H1 (cell line): Measurements from ENCODE around the gene SPRR2F. TPM values are rescaled to one million over a fixed set of nuclear protein-coding genes. Genes with fewer than 3 reads are reported as not detected.

Source experiments
- CTCF ChIA-PET: fragments of 300-600 bp; sonication (Branson Sonifier 250); formaldehyde crosslinking; loops from one replicate; lab custom pipeline; 2021; ENCODE audit not compliant: partially characterized antibody; lab: Charles Lee
- POLR2A ChIA-PET: fragments of 300-600 bp; sonication (Branson Sonifier 250); formaldehyde crosslinking; loops from one replicate; lab custom pipeline; 2021; ENCODE audit warnings: inconsistent platforms; ENCODE audit not compliant: partially characterized antibody; lab: Charles Lee
- DNase-seq, 2 experiments: peaks; one replicate each; pipeline versions ENCODE4 v3.0.0 to v3.0.0-alpha.2; 2010 to 2022; ENCODE audit warnings: low spot score in 2 of 2, low read depth in 1 of 2, mixed read lengths in 1 of 2
- FAIRE-seq: peaks from 2 replicates; lab custom pipeline; 2011; peaks lifted over from hg19 to GRCh38; lab: Jason Lieb, UNC
- H2AFZ ChIP-seq: 2 replicates; pipeline ENCODE4 v1.8.1; 2012; ENCODE audit warnings: low read length, inconsistent platforms
- H2AK5ac ChIP-seq: 2 replicates; pipeline ENCODE4 v1.6.1; 2013; ENCODE audit warnings: low read depth, low read length
- H2BK120ac ChIP-seq: replicated peaks from 2 replicates; pipeline ENCODE3; 2013; ENCODE audit warnings: low read depth, low read length, inconsistent platforms
- H2BK12ac ChIP-seq: 2 replicates; pipeline ENCODE4 v1.6.1; 2013; ENCODE audit warnings: low read depth, low read length
- H2BK15ac ChIP-seq: 2 replicates; pipeline ENCODE4 v1.6.1; 2013; ENCODE audit warnings: low read length
- H2BK20ac ChIP-seq: 2 replicates; pipeline ENCODE4 v1.6.1; 2013; ENCODE audit warnings: low read length
- H2BK5ac ChIP-seq: 2 replicates; pipeline ENCODE4 v1.6.1; 2013; ENCODE audit warnings: low read depth, low read length
- H3K14ac ChIP-seq: 2 replicates; pipeline ENCODE4 v1.6.1; 2013; ENCODE audit warnings: inconsistent platforms; ENCODE audit not compliant: insufficient read length
- H3K18ac ChIP-seq: 2 replicates; pipeline ENCODE4 v1.6.1; 2013; ENCODE audit warnings: low read length; ENCODE audit errors: extremely low read depth
- H3K23ac ChIP-seq: 2 replicates; pipeline ENCODE4 v1.6.1; 2013; ENCODE audit warnings: inconsistent platforms; ENCODE audit not compliant: insufficient read length
- H3K23me2 ChIP-seq: 2 replicates; pipeline ENCODE4 v1.6.1; 2013; ENCODE audit warnings: low read depth, low read length
- H3K27ac ChIP-seq: 2 replicates; pipeline ENCODE4 v1.6.1; 2011; ENCODE audit warnings: low read depth, low read length, inconsistent platforms
- H3K27me3 ChIP-seq, 4 experiments: replicated peaks in 1 of 4; 1 replicate in 1 of 4; 2 replicates in 3 of 4; pipeline versions ENCODE4 v1.6.1 to v1.8.1; 2011 to 2013; ENCODE audit warnings: low read length in 3 of 4, mild to moderate bottlenecking in 3 of 4, inconsistent platforms in 2 of 4, mixed read lengths in 2 of 4, moderate library complexity in 1 of 4; ENCODE audit not compliant: control insufficient read depth in 3 of 4, insufficient read depth in 3 of 4; ENCODE audit errors: extremely low read depth in 1 of 4
- H3K36me3 ChIP-seq, 4 experiments: 2 replicates each; pipeline versions ENCODE4 v1.6.1 to v1.8.1; 2011 to 2013; ENCODE audit warnings: mild to moderate bottlenecking in 4 of 4, low read length in 3 of 4, moderate library complexity in 2 of 4, control low read depth in 1 of 4, inconsistent platforms in 1 of 4; ENCODE audit not compliant: insufficient read depth in 4 of 4, control insufficient read depth in 2 of 4
- H3K4ac ChIP-seq: replicated peaks from 2 replicates; pipeline ENCODE3; 2013; ENCODE audit warnings: low read length, low read depth, mixed read lengths, inconsistent platforms; ENCODE audit not compliant: insufficient read length
- H3K4me1 ChIP-seq, 4 experiments: replicated peaks in 1 of 4; 1 replicate in 1 of 4; 2 replicates in 3 of 4; pipeline versions ENCODE4 v1.6.1 to v1.8.1; 2011 to 2013; ENCODE audit warnings: low read length in 3 of 4, inconsistent platforms in 2 of 4, mixed read lengths in 1 of 4; ENCODE audit not compliant: insufficient read depth in 4 of 4, control insufficient read depth in 3 of 4
- H3K4me2 ChIP-seq, 2 experiments: 2 replicates each; pipeline versions ENCODE4 v1.6.1 to v1.8.1; 2011 to 2013; ENCODE audit warnings: low read depth in 2 of 2, low read length in 2 of 2, control low read depth in 1 of 2, inconsistent platforms in 1 of 2, mild to moderate bottlenecking in 1 of 2; ENCODE audit not compliant: insufficient read depth in 1 of 2
- H3K4me3 ChIP-seq, 4 experiments: fragments of 200-600, 300-600 bp in 1 of 4; sonication (generic), shearing (Covaris generic), sonication (Bioruptor Twin) in 1 of 4; 2 replicates each; pipeline versions ENCODE4 v1.5.1 to v1.8.1; 2011 to 2016; ENCODE audit warnings: low read length in 4 of 4, low read depth in 3 of 4, control low read depth in 2 of 4, inconsistent platforms in 2 of 4, mild to moderate bottlenecking in 2 of 4, mixed read lengths in 1 of 4, moderate library complexity in 1 of 4; ENCODE audit not compliant: insufficient read depth in 2 of 4; ENCODE audit errors: extremely low read depth in 1 of 4
- H3K56ac ChIP-seq: replicated peaks from 2 replicates; pipeline ENCODE3; 2013; ENCODE audit warnings: low read depth, mild to moderate bottlenecking, mixed read lengths, low read length, inconsistent platforms; ENCODE audit not compliant: insufficient read length
- H3K79me1 ChIP-seq: 2 replicates; pipeline ENCODE4 v1.6.1; 2013; ENCODE audit warnings: low read depth, low read length, control low read depth
- H3K79me2 ChIP-seq, 2 experiments: 2 replicates each; pipeline versions ENCODE4 v1.6.1 to v1.8.1; 2012 to 2013; ENCODE audit warnings: low read length in 2 of 2, mild to moderate bottlenecking in 2 of 2, inconsistent platforms in 1 of 2; ENCODE audit not compliant: insufficient read depth in 2 of 2, control insufficient read depth in 1 of 2
- H3K9ac ChIP-seq, 4 experiments: replicated peaks in 1 of 4; 1 replicate in 1 of 4; 2 replicates in 3 of 4; pipeline versions ENCODE4 v1.6.1 to v1.8.1; 2011 to 2013; ENCODE audit warnings: low read depth in 3 of 4, low read length in 3 of 4, control low read depth in 2 of 4, mild to moderate bottlenecking in 2 of 4, moderate library complexity in 2 of 4, inconsistent platforms in 1 of 4; ENCODE audit errors: extremely low read depth in 1 of 4
- H3K9me3 ChIP-seq, 2 experiments: 2 replicates each; pipeline versions ENCODE4 v1.6.1 to v1.8.1; 2012 to 2013; ENCODE audit warnings: mild to moderate bottlenecking in 2 of 2, moderate library complexity in 2 of 2, control low read depth in 1 of 2, inconsistent platforms in 1 of 2, low read depth in 1 of 2, low read length in 1 of 2, mixed read lengths in 1 of 2; ENCODE audit not compliant: insufficient read depth in 2 of 2
- H4K20me1 ChIP-seq, 2 experiments: replicated peaks in 1 of 2; 2 replicates each; pipeline versions ENCODE3 to v1.8.1; 2011 to 2013; ENCODE audit warnings: inconsistent platforms in 2 of 2, low read length in 2 of 2, mild to moderate bottlenecking in 1 of 2; ENCODE audit not compliant: insufficient read depth in 2 of 2, control insufficient read depth in 1 of 2
- H4K5ac ChIP-seq: 2 replicates; pipeline ENCODE4 v1.6.1; 2013; ENCODE audit warnings: low read length, low read depth, mixed read lengths, inconsistent platforms; ENCODE audit not compliant: insufficient read length
- H4K8ac ChIP-seq: 2 replicates; pipeline ENCODE4 v1.8.0; 2013; ENCODE audit warnings: mild to moderate bottlenecking, moderate library complexity, low read length, inconsistent platforms; ENCODE audit not compliant: insufficient read depth; ENCODE audit errors: extremely low read depth
- H4K91ac ChIP-seq: replicated peaks from 2 replicates; pipeline ENCODE3; 2013; ENCODE audit warnings: low read length, mixed read lengths, inconsistent platforms; ENCODE audit not compliant: insufficient read length
- POU5F1 ChIP-seq: IDR thresholded peaks from 2 replicates; pipeline ENCODE4 v1.6.1; 2011; ENCODE audit warnings: low read depth, mild to moderate bottlenecking, low read length, moderate library complexity
- RBBP5 ChIP-seq: IDR thresholded peaks from 2 replicates; pipeline ENCODE4 v1.7.1; 2012; ENCODE audit warnings: low read depth, mild to moderate bottlenecking, inconsistent platforms, low read length, moderate library complexity, borderline replicate concordance
- WGBS, 2 experiments: shearing (Covaris generic) in 1 of 2; methylation state at CpG; one replicate each; pipeline versions ENCODE4 v1.1.6 to v1.1.7; 2013 to 2015; ENCODE audit warnings: low lambda C conversion rate in 2 of 2, mixed read lengths in 2 of 2, inconsistent platforms in 1 of 2, low coverage in 1 of 2, missing lambda C conversion rate in 1 of 2; ENCODE audit not compliant: insufficient replicate concordance in 2 of 2, insufficient coverage in 1 of 2, insufficient read length in 1 of 2; ENCODE audit errors: extremely low coverage in 1 of 2, missing lambda C conversion rate in 1 of 2; 5-methylcytosine and 5-hydroxymethylcytosine counted together
- polyA plus RNA-seq, 7 experiments: library from polyadenylated mRNA; depleted of rRNA in 3 of 7; stranded (reverse) in 5 of 7; unstranded in 2 of 7; fragments of >200 nt in 5 of 7; fragments of 200-250 nt in 2 of 7; gene quantifications; 1 replicate in 5 of 7; 2 replicates in 1 of 7; 4 replicates in 1 of 7; pipeline versions ENCODE4 v1.2.1 to v1.2.3, GENCODE V29; 2011 to 2013; ENCODE audit warnings: missing spikeins in 2 of 7, mixed read lengths in 2 of 7
- total RNA-seq: library from RNA; stranded (reverse); fragmentation: NEBNext Ultra II Directional; extraction: Animal tissue kit (Norgen Biotek cat#: 25700); gene quantifications from 2 replicates; pipeline ENCODE4 v1.2.1, GENCODE V29; 2021

SPRR2F gene
- total and polyA plus RNA-seq, 2 of the 8 experiments (the other 6 are each of a cell fraction or from before 2014, with no cell fraction given): 0.50 to 1.1 TPM

- Histone ChIP-seq H2AK5ac (no peak overlapping the region), H2BK15ac (no peak overlapping the region), H3K4ac (no peak overlapping the region), H3K4me2 (no peak overlapping the region), H4K5ac (no peak overlapping the region), H3K23me2 (no peaks in the 10 kb centered on the region), H2BK12ac (no peak overlapping the region), H3K56ac (no peak overlapping the region), H4K20me1 (no peaks in the 10 kb centered on the region), H3K36me3 (no peaks in the 10 kb centered on the region), H3K18ac (no peak overlapping the region), H2BK120ac (no peak overlapping the region), H3K23ac (no peak overlapping the region), H4K8ac (no peak overlapping the region), H2BK20ac (no peak overlapping the region), H3K4me3 (no peak overlapping the region), H3K9ac (no peak overlapping the region), H3K4me1 (no peaks in the 10 kb centered on the region; a peak in 1 of 7 replicates), H3K79me2 (no peaks in the 10 kb centered on the region), H3K27ac (no peak overlapping the region), H3K9me3 (peaks cover 0 to 4% of the 10 kb centered on the region in 2 experiments; a peak in 1 of 4 replicates), H4K91ac (no peak overlapping the region), H2BK5ac (no peak overlapping the region), H3K14ac (no peak overlapping the region), H3K79me1 (no peaks in the 10 kb centered on the region), H3K27me3 (no peaks in the 10 kb centered on the region), H2AFZ (no peak overlapping the region)
- POLR2A ChIA-PET: no interaction called here
- DNase-seq: no peak
- WGBS, 2 experiments: 89% methylated on average over 3 of the region's 3 CpGs; no CpG with 5 or more reads in 1 of the 2 experiments
- FAIRE-seq: no peak
- CTCF ChIA-PET: no interaction called here
- TF ChIP-seq RBBP5 (no peak), POU5F1 (no peak)
These were observed 31.6 kb downstream of the SPRR2F start for GRCh38 chr1:153081736-153082135.
